Suprapubic skin (tissue), 4 donors: Measurements from ENCODE around the gene TAS2R19.

Experiments used
- CTCF ChIP-seq, 2 donors: fragments of 200-600 bp in 1 of 2; fragments of 450-650 bp in 1 of 2; sonication (generic) in 1 of 2; IDR thresholded peaks; one replicate each; pipeline ENCODE4 v1.5.1; 2016 to 2019; ENCODE audit warnings: antibody characterized with exemption in 2 of 2, mild to moderate bottlenecking in 1 of 2, moderate library complexity in 1 of 2
- EP300 ChIP-seq: sonication (generic); formaldehyde crosslinking; IDR thresholded peaks from one replicate; pipeline ENCODE4 v1.6.1; 2017; ENCODE audit warnings: antibody characterized with exemption
- POLR2A ChIP-seq, 2 donors: fragments of 450-650 bp; IDR thresholded peaks; one replicate each; pipeline ENCODE4 v1.6.1; 2017; ENCODE audit warnings: antibody characterized with exemption in 2 of 2, mild to moderate bottlenecking in 2 of 2, moderate library complexity in 2 of 2
- POLR2AphosphoS5 ChIP-seq, 3 donors: sonication (generic); formaldehyde crosslinking; IDR thresholded peaks; one replicate each; pipeline ENCODE4 v1.6.1; 2017; ENCODE audit warnings: antibody characterized with exemption in 3 of 3

GRCh38 chr12:11059784-11060183 lies 37.4 kb upstream of the TAS2R19 start:
- TF ChIP-seq POLR2AphosphoS5 (IDR thresholded peaks at IDR 0.05) (no peak), CTCF (IDR thresholded peaks at IDR 0.05) (no peak), POLR2A (IDR thresholded peaks at IDR 0.05) (no peak), EP300 (no peak)
